ENCODE results near the gene C22orf39.
"Not testable (repeated sequence)": the region's sequence is repeated elsewhere in the genome, so short reads cannot be mapped to it uniquely, and the experiment has no call there.

DNA sequence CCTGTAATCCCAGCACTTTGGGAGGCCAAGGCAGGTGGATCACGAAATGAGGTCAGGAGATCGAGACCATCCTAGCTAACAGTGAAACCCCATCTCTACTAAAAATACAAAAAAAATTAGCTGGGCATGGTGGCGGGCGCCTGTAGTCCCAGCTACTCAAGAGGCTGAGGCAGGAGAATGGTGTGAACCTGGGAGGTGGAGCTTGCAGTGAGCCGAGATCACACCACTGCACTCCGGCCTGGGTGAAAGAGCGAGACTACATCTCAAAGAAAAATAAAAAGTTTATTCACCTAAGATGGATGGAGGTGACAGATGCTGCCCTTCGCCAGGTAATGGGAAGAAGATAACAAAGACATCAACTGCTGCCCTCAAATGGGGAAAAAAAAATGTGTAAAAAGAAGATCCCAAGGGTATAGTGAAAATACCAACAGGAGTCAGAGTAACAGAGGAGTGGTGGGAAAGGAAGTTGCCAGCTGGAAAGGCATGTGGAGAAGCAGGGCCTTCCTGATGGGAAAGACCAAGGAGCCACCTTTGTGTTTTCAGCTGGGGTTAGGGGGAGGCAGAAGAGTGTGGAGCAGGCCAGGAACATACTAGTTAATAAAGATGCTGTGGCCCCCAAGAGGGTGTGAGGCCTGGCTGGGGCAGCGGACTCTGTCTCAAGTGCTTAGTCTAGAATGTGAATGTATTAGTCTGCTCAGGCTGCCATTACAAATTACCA is 10.9 kb downstream of the C22orf39 start:
- not testable (repeated sequence) for TF ChIP-seq POLR2AphosphoS5, POLR2A (IDR thresholded peaks at IDR 0.05; ENCODE audit: low read depth, low read length)
